ENCODE data around the gene PMM2. TPM values are rescaled to one million over a fixed set of nuclear protein-coding genes. Genes with fewer than 3 reads are reported as not detected.
A peak's percentile ranks its signal among the peaks of the same experiment; 100 is the strongest.

PMM2 gene
- total and polyA plus RNA-seq, 9 of the 15 experiments (the other 6 are each of a cell fraction or from before 2014, with no cell fraction given) = 5.6 to 42.7 (median 25.9) TPM

- H3K79me2 ChIP-seq (ENCODE audit: control insufficient read depth, insufficient read depth, low read length) = no peaks in the 10 kb centered on the region
- FAIRE-seq (no peak), ATAC-seq (no peak), DNase-seq (ENCODE audit: extremely low read depth in 1 of 4, low spot score in 3 of 4) (no peak)
- H3K4me3 ChIP-seq = no peak overlapping the region
- H4K20me1 ChIP-seq (replicated peaks; ENCODE audit: control insufficient read depth, insufficient read depth, low read length) = peaks cover 22% of the 10 kb centered on the region
- no TSS peak for BruUV-seq (replicated peaks)
- no peak overlapping the region for H3K4me2 ChIP-seq (ENCODE audit: insufficient read depth, low read length)
- in situ Hi-C loops (cut with MboI) (no loop called here), intact Hi-C loops (cut with micrococcal nuclease) (no loop called here)
- peaks cover 6 to 37% of the 10 kb centered on the region in 2 experiments; a peak in 4 of 5 replicates for H3K4me1 ChIP-seq (replicated peaks in 1 of 2; ENCODE audit: control insufficient read depth in 2 of 2, insufficient read depth in 2 of 2, low read length in 2 of 2)
- no peaks in the 10 kb centered on the region for H3K9me3 ChIP-seq (replicated peaks; ENCODE audit: control insufficient read depth, insufficient read depth, low read depth, low read length)
- H2AFZ ChIP-seq (ENCODE audit: low read depth, low read length) = no peak overlapping the region
- H3K9me1 ChIP-seq (ENCODE audit: control insufficient read depth, insufficient read depth, low read length) = peaks cover 4% of the 10 kb centered on the region
- H3K27ac ChIP-seq (ENCODE audit: extremely low read depth, low read depth, low read length) = no peak overlapping the region
- no peaks in the 10 kb centered on the region; a peak in 1 of 5 replicates for H3K27me3 ChIP-seq (ENCODE audit: control insufficient read depth in 2 of 2, insufficient read depth in 2 of 2, low read length in 2 of 2)
- peaks cover 17% of the 10 kb centered on the region; the same call in 2 of the 3 replicates for H3K36me3 ChIP-seq (ENCODE audit: control insufficient read depth, insufficient read depth, low read length)
- peak; percentile 44 for TF ChIP-seq POLR2G (IDR thresholded peaks at IDR 0.05; ENCODE audit: low read depth, low read length)
- TF ChIP-seq SMAD2 (IDR thresholded peaks at IDR 0.05; ENCODE audit: low read depth, low read length) = no peak
- no peak for TF ChIP-seq ZNF707 (CRISPR knock-in tag; conservative IDR thresholded peaks at IDR 0.05)
- TF ChIP-seq ZNF41 (CRISPR knock-in tag; conservative IDR thresholded peaks at IDR 0.05) = no peak
- ChIA-PET CTCF (ENCODE audit: low intra/inter-chr PET ratio) (no interaction called here), POLR2A (interaction anchor here (1.0 kb wide), 1 partner anchor 28 kb away, joined by 3 read pairs; no protein-coding TSS in a partner anchor)
- WGBS (ENCODE audit: insufficient coverage, low coverage, missing lambda C conversion rate) = 29% methylated on average over 19 of the region's 20 CpGs
- peak overlapping the region in 1 of 2 experiments; percentile 64; a peak in 1 of 4 replicates for H3K9ac ChIP-seq (ENCODE audit: insufficient read depth in 1 of 2, low read depth in 2 of 2, low read length in 2 of 2)
These were observed 88.3 kb downstream of the PMM2 start for GRCh38 chr16:8885674-8886592.

All from K562 (cell line).